Measurements from ENCODE around the gene LGI2.
"Not testable (repeated sequence)": the region's sequence is repeated elsewhere in the genome, so short reads cannot be mapped to it uniquely, and the experiment has no call there.

LGI2 gene

GRCh38 chr4:25030277-25031076 is at the start of gene LGI2:
TSS of gene LGI2 (minus strand) at chr4:25030946. CDS start at chr4:25030693, 253 bp downstream.
- peak within 1 kb of the TSS in 1 of 2 donors; percentile 63 for H3K4me3 Mint-ChIP-seq
- DNase-seq (no peak), ATAC-seq (peak; percentile 58)
- no peak within 1 kb of the TSS for H3K27ac Mint-ChIP-seq
- peaks cover 11 to 13% of the 10 kb centered on the region in 2 donors for H3K9me3 Mint-ChIP-seq
- peaks cover 6% of the 10 kb centered on the region for H3K4me1 Mint-ChIP-seq
- peaks cover 90% of the 10 kb centered on the region for H3K27me3 Mint-ChIP-seq

GRCh38 chr4:25078523-25078922 is 47.8 kb upstream of the LGI2 start:
- Mint-ChIP-seq H3K27ac (no peak overlapping the region), H3K4me1 (no peaks in the 10 kb centered on the region), H3K27me3 (peaks cover 43% of the 10 kb centered on the region), H3K9me3 (peaks cover 0 to 8% of the 10 kb centered on the region in 2 donors), H3K4me3 (no peak overlapping the region)
- ATAC-seq = no peak
- DNase-seq = no peak

GRCh38 chr4:25076625-25077398 is 46.1 kb upstream of the LGI2 start:
- H3K4me3 Mint-ChIP-seq = no peak overlapping the region
- no peaks in the 10 kb centered on the region for H3K4me1 Mint-ChIP-seq

GRCh38 chr4:25075851-25076250 is 45.1 kb upstream of the LGI2 start:
- no peak for DNase-seq
- no peak overlapping the region for H3K27ac Mint-ChIP-seq
- H3K27me3 Mint-ChIP-seq = peaks cover 26% of the 10 kb centered on the region
- H3K4me1 Mint-ChIP-seq = no peaks in the 10 kb centered on the region
- H3K9me3 Mint-ChIP-seq = peaks cover 0 to 11% of the 10 kb centered on the region in 2 donors
- no peak overlapping the region for H3K4me3 Mint-ChIP-seq
- ATAC-seq = no peak

More at GRCh38 chr4:25076625-25077398, 46.1 kb upstream of the LGI2 start:
- Mint-ChIP-seq H3K27me3 (peaks cover 26% of the 10 kb centered on the region), H3K27ac (no peak overlapping the region), H3K9me3 (peaks cover 0 to 11% of the 10 kb centered on the region in 2 donors)
- DNase-seq = no peak
- ATAC-seq = no peak

GRCh38 chr4:25075129-25075528 is 44.4 kb upstream of the LGI2 start:
- no peak for DNase-seq
- ATAC-seq = no peak
- H3K9me3 Mint-ChIP-seq = peaks cover 0 to 11% of the 10 kb centered on the region in 2 donors
- no peak overlapping the region for H3K4me3 Mint-ChIP-seq
- H3K27me3 Mint-ChIP-seq = peaks cover 31% of the 10 kb centered on the region
- H3K27ac Mint-ChIP-seq = no peak overlapping the region
- no peaks in the 10 kb centered on the region for H3K4me1 Mint-ChIP-seq

- DNase-seq = no peak
- Mint-ChIP-seq H3K4me3 (no peak overlapping the region), H3K27ac (no peak overlapping the region), H3K4me1 (no peaks in the 10 kb centered on the region), H3K27me3 (peaks cover 19% of the 10 kb centered on the region), H3K9me3 (peaks cover 0 to 11% of the 10 kb centered on the region in 2 donors)
- ATAC-seq = no peak
Observed at GRCh38 chr4:25070545-25070944, 39.8 kb upstream of the LGI2 start.

- Mint-ChIP-seq H3K4me1 (no peaks in the 10 kb centered on the region), H3K9me3 (peaks cover 0 to 7% of the 10 kb centered on the region in 2 donors), H3K27me3 (peaks cover 19% of the 10 kb centered on the region), H3K27ac (no peak overlapping the region), H3K4me3 (no peak overlapping the region)
- no peak for ATAC-seq
- no peak for DNase-seq
Observed at GRCh38 chr4:25069014-25069413, 38.3 kb upstream of the LGI2 start.

- Mint-ChIP-seq H3K4me3 (no peak overlapping the region), H3K27ac (no peak overlapping the region), H3K4me1 (no peaks in the 10 kb centered on the region), H3K27me3 (peaks cover 19% of the 10 kb centered on the region), H3K9me3 (peaks cover 0 to under 1% of the 10 kb centered on the region in 2 donors)
- no peak for ATAC-seq
- no peak for DNase-seq
Observed at GRCh38 chr4:25068386-25068785, 37.6 kb upstream of the LGI2 start.

- no peak for ATAC-seq
- no peak for DNase-seq
- H3K9me3 Mint-ChIP-seq = no peaks in the 10 kb centered on the region
- H3K4me1 Mint-ChIP-seq = no peaks in the 10 kb centered on the region
- no peak overlapping the region for H3K27ac Mint-ChIP-seq
- no peak overlapping the region for H3K4me3 Mint-ChIP-seq
- peaks cover 24% of the 10 kb centered on the region for H3K27me3 Mint-ChIP-seq
Observed at GRCh38 chr4:25065932-25066590, 35.3 kb upstream of the LGI2 start.

GRCh38 chr4:25065431-25065858 is 34.7 kb upstream of the LGI2 start:
- H3K9me3 Mint-ChIP-seq = no peaks in the 10 kb centered on the region
- peaks cover 18% of the 10 kb centered on the region for H3K27me3 Mint-ChIP-seq
- DNase-seq (no peak), ATAC-seq (no peak)
- H3K4me3 Mint-ChIP-seq = no peak overlapping the region
- no peak overlapping the region for H3K27ac Mint-ChIP-seq
- no peaks in the 10 kb centered on the region for H3K4me1 Mint-ChIP-seq

GRCh38 chr4:25064447-25064846 is 33.7 kb upstream of the LGI2 start:
- not testable (repeated sequence) for DNase-seq, H3K4me1 Mint-ChIP-seq, H3K4me3 Mint-ChIP-seq, H3K9me3 Mint-ChIP-seq, H3K27ac Mint-ChIP-seq, ATAC-seq
- peaks cover 17% of the 10 kb centered on the region for H3K27me3 Mint-ChIP-seq

- H3K27me3 Mint-ChIP-seq = peaks cover 9% of the 10 kb centered on the region
- no peaks in the 10 kb centered on the region for H3K9me3 Mint-ChIP-seq
- no peaks in the 10 kb centered on the region for H3K4me1 Mint-ChIP-seq
- H3K4me3 Mint-ChIP-seq = no peak overlapping the region
- no peak for ATAC-seq
- no peak overlapping the region for H3K27ac Mint-ChIP-seq
- DNase-seq = no peak
Observed at GRCh38 chr4:25063116-25063515, 32.4 kb upstream of the LGI2 start.

- ATAC-seq (no peak), DNase-seq (no peak)
- Mint-ChIP-seq H3K27me3 (peaks cover 19% of the 10 kb centered on the region), H3K9me3 (no peaks in the 10 kb centered on the region), H3K4me1 (no peaks in the 10 kb centered on the region), H3K4me3 (no peak overlapping the region), H3K27ac (no peak overlapping the region)
Observed at GRCh38 chr4:25062098-25062497, 31.4 kb upstream of the LGI2 start.

- Mint-ChIP-seq H3K27ac (no peak overlapping the region), H3K4me1 (no peaks in the 10 kb centered on the region), H3K4me3 (no peak overlapping the region), H3K9me3 (no peaks in the 10 kb centered on the region), H3K27me3 (peaks cover 24% of the 10 kb centered on the region)
- ATAC-seq (no peak), DNase-seq (no peak)
Observed at GRCh38 chr4:25061602-25062001, 30.9 kb upstream of the LGI2 start.

- no peak for DNase-seq
- H3K27me3 Mint-ChIP-seq = peaks cover 25% of the 10 kb centered on the region
- no peak for ATAC-seq
- H3K4me3 Mint-ChIP-seq = no peak overlapping the region
- no peaks in the 10 kb centered on the region for H3K9me3 Mint-ChIP-seq
- H3K4me1 Mint-ChIP-seq = no peaks in the 10 kb centered on the region
- no peak overlapping the region for H3K27ac Mint-ChIP-seq
Observed at GRCh38 chr4:25060963-25061340, 30.2 kb upstream of the LGI2 start.

All from stimulated activated naive CD8-positive, alpha-beta T cell treated with anti-CD3 and anti-CD28 coated beads, Interleukin-15, amount 100 ng/mL, for 72 hours (primary cell).